HCT116 (cell line): ENCODE results near the gene MESD. TPM values are rescaled to one million over a fixed set of nuclear protein-coding genes. Genes with fewer than 3 reads are reported as not detected.

ENCODE experiments used
- ATAC-seq: fragments of 200-7000 bp; cut with Tn5 transposase; 2 replicates; pipeline ENCODE4 v1.9.1; 2020; ENCODE audit warnings: mild to moderate bottlenecking, moderate library complexity
- BruUV-seq: library from RNA; stranded (reverse); fragments of 400-500 nt; replicated peaks from 2 replicates; lab custom pipeline; 2021; lab: Mats Ljungman, UMichigan
- CTCF ChIA-PET: fragments of 300-600 bp; sonication (Branson Sonifier 250); formaldehyde crosslinking; loops from one replicate; lab custom pipeline; 2021; ENCODE audit warnings: antibody characterized with exemption; lab: Charles Lee
- POLR2A ChIA-PET: fragments of 300-600, 350-600 bp; sonication (Branson Sonifier 250); formaldehyde crosslinking; loops from one replicate; lab custom pipeline; 2021; ENCODE audit warnings: antibody characterized with exemption; lab: Charles Lee
- RAD21 ChIA-PET, 2 experiments: fragments of 300-600 bp; sonication (Branson Sonifier 250); formaldehyde crosslinking; loops; one replicate each; lab custom pipeline; 2023; ENCODE audit warnings: low total read pairs in 2 of 2; ENCODE audit not compliant: uncharacterized antibody in 2 of 2, unreplicated experiment in 2 of 2, low non-redundant PET in 1 of 2; lab: Charles Lee
- DNase-seq: peaks from one replicate; pipeline ENCODE4 v3.0.0-alpha.2; 2010; ENCODE audit warnings: low read depth, low spot score
- H2AFZ ChIP-seq: fragments of 200-600 bp; shearing (Covaris generic), sonication (generic); 2 replicates; pipeline ENCODE4 v1.6.1; 2017; ENCODE audit warnings: low read depth, mixed run types, mixed read lengths, antibody characterized with exemption, low read length; ENCODE audit not compliant: poor library complexity, severe bottlenecking
- H3K27ac ChIP-seq: 2 replicates; pipeline ENCODE4 v1.5.1; 2012; ENCODE audit warnings: low read depth, low read length
- H3K27me3 ChIP-seq: fragments of 200-600 bp; sonication (generic); 2 replicates; pipeline ENCODE4 v1.6.1; 2016; ENCODE audit warnings: mixed run types, low read length, mixed read lengths; ENCODE audit not compliant: insufficient read depth
- H3K36me3 ChIP-seq, 2 experiments: fragments of 200-500 bp in 1 of 2; fragments of 200-600 bp in 1 of 2; sonication (Bioruptor generic) in 1 of 2; sonication (generic) in 1 of 2; 2 replicates each; pipeline versions ENCODE4 v1.5.1 to v1.6.1; 2014 to 2016; ENCODE audit warnings: low read length in 2 of 2, inconsistent platforms in 1 of 2, mixed read lengths in 1 of 2, mixed run types in 1 of 2; ENCODE audit not compliant: insufficient read depth in 2 of 2, control insufficient read depth in 1 of 2
- H3K4me1 ChIP-seq, 2 experiments: fragments of 200-600 bp in 1 of 2; sonication (generic) in 1 of 2; 2 replicates each; pipeline versions ENCODE4 v1.5.1 to v1.6.1; 2012 to 2017; ENCODE audit warnings: low read length in 2 of 2, inconsistent platforms in 1 of 2, mild to moderate bottlenecking in 1 of 2, mixed read lengths in 1 of 2, mixed run types in 1 of 2, moderate library complexity in 1 of 2; ENCODE audit not compliant: insufficient read depth in 2 of 2, control insufficient read depth in 1 of 2
- H3K4me2 ChIP-seq: fragments of 200-600 bp; sonication (generic); 2 replicates; pipeline ENCODE4 v1.6.1; 2017; ENCODE audit warnings: mixed run types, low read length, mixed read lengths
- H3K4me3 ChIP-seq, 2 experiments: fragments of 200-600 bp in 1 of 2; sonication (generic) in 1 of 2; replicated peaks in 1 of 2; 2 replicates each; pipeline ENCODE4 v1.5.1; 2011 to 2016; ENCODE audit warnings: low read length in 2 of 2, control low read depth in 1 of 2, low read depth in 1 of 2, mild to moderate bottlenecking in 1 of 2, mixed read lengths in 1 of 2, mixed run types in 1 of 2
- H3K79me2 ChIP-seq: fragments of 200-600 bp; sonication (generic); 2 replicates; pipeline ENCODE4 v1.6.1; 2017; ENCODE audit warnings: mild to moderate bottlenecking, mixed run types, low read length, moderate library complexity, mixed read lengths; ENCODE audit not compliant: insufficient read depth
- H3K9ac ChIP-seq: fragments of 200-600 bp; sonication (generic); 2 replicates; pipeline ENCODE4 v1.6.1; 2016; ENCODE audit warnings: low read length, mixed read lengths
- H3K9me2 ChIP-seq: fragments of 200-600 bp; sonication (generic), shearing (Covaris generic); 2 replicates; pipeline ENCODE4 v1.6.1; 2017; ENCODE audit warnings: mixed run types, mild to moderate bottlenecking, moderate library complexity; ENCODE audit not compliant: insufficient read depth
- H3K9me3 ChIP-seq, 2 experiments: fragments of 200-500 bp in 1 of 2; fragments of 200-600 bp in 1 of 2; sonication (Bioruptor generic) in 1 of 2; sonication (generic) in 1 of 2; 2 replicates each; pipeline ENCODE4 v1.6.1; 2014 to 2017; ENCODE audit warnings: low read length in 2 of 2, mixed read lengths in 2 of 2, inconsistent platforms in 1 of 2, low read depth in 1 of 2, mild to moderate bottlenecking in 1 of 2, mixed run types in 1 of 2, moderate library complexity in 1 of 2; ENCODE audit not compliant: control insufficient read depth in 1 of 2, insufficient read depth in 1 of 2
- H4K20me1 ChIP-seq: fragments of 200-600 bp; sonication (generic), shearing (Covaris generic); 2 replicates; pipeline ENCODE4 v1.6.1; 2017; ENCODE audit warnings: mixed run types, mild to moderate bottlenecking, moderate library complexity; ENCODE audit not compliant: insufficient read depth
- ATF3 ChIP-seq: IDR thresholded peaks from 2 replicates; pipeline ENCODE4 v1.6.1; 2012
- CEBPB ChIP-seq: IDR thresholded peaks from 2 replicates; pipeline ENCODE4 v1.6.1; 2012; ENCODE audit warnings: low read depth
- CTCF ChIP-seq, 3 experiments: fragments of 200-600 bp in 1 of 3; sonication (generic) in 1 of 3; IDR thresholded peaks in 2 of 3; conservative IDR thresholded peaks in 1 of 3; 2 replicates each; pipeline ENCODE4 v1.5.1; 2012 to 2017; ENCODE audit warnings: low read depth in 2 of 3, low read length in 2 of 3, antibody characterized with exemption in 1 of 3, borderline replicate concordance in 1 of 3, control low read depth in 1 of 3, mild to moderate bottlenecking in 1 of 3, mixed read lengths in 1 of 3, mixed run types in 1 of 3, moderate library complexity in 1 of 3; ENCODE audit not compliant: insufficient read depth in 1 of 3
- EGR1 ChIP-seq: IDR thresholded peaks from 2 replicates; pipeline ENCODE4 v1.6.1; 2012; ENCODE audit warnings: low read depth
- ELF1 ChIP-seq: IDR thresholded peaks from 2 replicates; pipeline ENCODE4 v1.6.1; 2012; ENCODE audit warnings: low read depth, borderline replicate concordance
- EZH2 ChIP-seq: fragments of 200-600 bp; sonication (generic); IDR thresholded peaks from 2 replicates; pipeline ENCODE4 v1.6.1; 2017; ENCODE audit warnings: antibody characterized with exemption, mixed run types
- MAX ChIP-seq: IDR thresholded peaks from 2 replicates; pipeline ENCODE4 v1.6.1; 2012
- POLR2AphosphoS5 ChIP-seq: IDR thresholded peaks from 2 replicates; pipeline ENCODE4 v1.6.1; 2011; ENCODE audit warnings: mild to moderate bottlenecking, low read depth, low read length, moderate library complexity
- RAD21 ChIP-seq: IDR thresholded peaks from 2 replicates; pipeline ENCODE4 v1.6.1; 2012; ENCODE audit warnings: low read depth, mild to moderate bottlenecking
- REST ChIP-seq: IDR thresholded peaks from 2 replicates; pipeline ENCODE4 v1.6.1; 2012; ENCODE audit warnings: low read depth
- SIN3A ChIP-seq: IDR thresholded peaks from 2 replicates; pipeline ENCODE4 v1.6.1; 2012; ENCODE audit warnings: low read depth
- SP1 ChIP-seq: IDR thresholded peaks from 2 replicates; pipeline ENCODE4 v1.6.1; 2012; ENCODE audit warnings: low read depth
- SRF ChIP-seq: IDR thresholded peaks from 2 replicates; pipeline ENCODE4 v1.6.1; 2012; ENCODE audit warnings: low read depth
- YY1 ChIP-seq: IDR thresholded peaks from 2 replicates; pipeline ENCODE4 v1.6.1; 2011; ENCODE audit warnings: low read length, low read depth, moderate library complexity, mild to moderate bottlenecking; ENCODE audit not compliant: insufficient replicate concordance; ENCODE audit errors: extremely low read depth
- ZBTB33 ChIP-seq: IDR thresholded peaks from 2 replicates; pipeline ENCODE4 v1.6.1; 2011; ENCODE audit warnings: mild to moderate bottlenecking, low read length, moderate library complexity; ENCODE audit not compliant: insufficient replicate concordance; ENCODE audit errors: extremely low read depth
- ZFX ChIP-seq: fragments of 450-650 bp; IDR thresholded peaks from 2 replicates; pipeline ENCODE4 v1.6.1; 2017
- ZNF274 ChIP-seq: fragments of 200-500 bp; sonication (Bioruptor generic); IDR thresholded peaks from 2 replicates; pipeline ENCODE4 v1.6.1; 2014; ENCODE audit warnings: mild to moderate bottlenecking, low read depth, low read length, inconsistent platforms
- intact Hi-C: fragments of 100-400 bp; cut with micrococcal nuclease; formaldehyde crosslinking; loops from 2 replicates; pipeline ENCODE4 v1.10.0; 2022
- total RNA-seq: library from RNA; stranded (reverse); gene quantifications from one replicate; pipeline ENCODE4 v1.2.1, GENCODE V29; 2021; ENCODE audit not compliant: unreplicated experiment

MESD gene
- total RNA-seq, 1 experiment from 2014 or later, result 22.5 TPM

GRCh38 chr15:81015621-81016488 is 26.2 kb upstream of the MESD start:
- CTCF ChIA-PET, result no interaction called here
- BruUV-seq, result no TSS peak
- no peak for ATAC-seq

More at GRCh38 chr15:81015621-81016488, 26.2 kb upstream of the MESD start:
- TF ChIP-seq CEBPB (no peak), YY1 (no peak), EGR1 (no peak), ZBTB33 (no peak), ZFX (no peak), SIN3A (no peak), POLR2AphosphoS5 (no peak), SP1 (no peak), ATF3 (no peak), ZNF274 (no peak), REST (no peak), CTCF (IDR thresholded peaks at IDR 0.05 in 2 of 3, conservative IDR thresholded peaks at IDR 0.05 in 1 of 3; ENCODE audit: borderline replicate concordance in 1 of 3, insufficient read depth in 1 of 3, low read depth in 2 of 3, low read length in 2 of 3) (no peak), ELF1 (no peak), EZH2 (no peak), RAD21 (no peak), MAX (no peak), SRF (no peak)
- DNase-seq, result no peak
- intact Hi-C loops, result no loop called here
- Histone ChIP-seq H3K4me2 (no peak overlapping the region), H4K20me1 (no peaks in the 10 kb centered on the region), H3K79me2 (no peaks in the 10 kb centered on the region), H3K9me2 (no peaks in the 10 kb centered on the region), H3K4me3 (no peak overlapping the region), H3K27me3 (no peaks in the 10 kb centered on the region), H3K9me3 (no peaks in the 10 kb centered on the region), H3K36me3 (no peaks in the 10 kb centered on the region), H3K4me1 (peaks cover 0 to 4% of the 10 kb centered on the region in 2 experiments; a peak in 1 of 4 replicates), H3K9ac (no peak overlapping the region), H2AFZ (no peak overlapping the region), H3K27ac (no peak overlapping the region)
- POLR2A ChIA-PET, result no interaction called here
- RAD21 ChIA-PET, result no interaction called here
